Neuronal stem cell (in vitro differentiated cells): ENCODE data around the gene ERC1.
"Not testable (repeated sequence)": the region's sequence is repeated elsewhere in the genome, so short reads cannot be mapped to it uniquely, and the experiment has no call there.

Experiments
- DNase-seq: peaks from one replicate; pipeline ENCODE4 v3.0.0-alpha.2; 2013; ENCODE audit warnings: low spot score
- H2AFZ ChIP-seq: one replicate; pipeline ENCODE4 v1.6.1; 2013; ENCODE audit warnings: mild to moderate bottlenecking, low read length, inconsistent platforms
- H2AK5ac ChIP-seq: 2 replicates; pipeline ENCODE4 v1.6.1; 2013; ENCODE audit warnings: low read depth, mild to moderate bottlenecking, inconsistent platforms, low read length, moderate library complexity, mixed read lengths
- H2BK120ac ChIP-seq: 2 replicates; pipeline ENCODE4 v1.6.1; 2013; ENCODE audit warnings: low read depth, mild to moderate bottlenecking, inconsistent platforms, low read length, moderate library complexity, mixed read lengths
- H2BK12ac ChIP-seq: one replicate; pipeline ENCODE4 v1.6.1; 2013; ENCODE audit warnings: low read length, inconsistent platforms
- H2BK15ac ChIP-seq: 2 replicates; pipeline ENCODE4 v1.6.1; 2013; ENCODE audit warnings: mild to moderate bottlenecking, low read length, inconsistent platforms, mixed read lengths
- H2BK5ac ChIP-seq: one replicate; pipeline ENCODE4 v1.6.1; 2013; ENCODE audit warnings: inconsistent platforms, mild to moderate bottlenecking, low read length, moderate library complexity
- H3K14ac ChIP-seq: one replicate; pipeline ENCODE4 v1.6.1; 2013; ENCODE audit warnings: low read length, inconsistent platforms
- H3K18ac ChIP-seq: 2 replicates; pipeline ENCODE4 v1.6.1; 2013; ENCODE audit warnings: low read length, inconsistent platforms
- H3K23ac ChIP-seq: 2 replicates; pipeline ENCODE4 v1.6.1; 2013; ENCODE audit warnings: low read depth, mild to moderate bottlenecking, mixed read lengths, low read length, inconsistent platforms; ENCODE audit not compliant: poor library complexity
- H3K27ac ChIP-seq: replicated peaks from 3 replicates; pipeline ENCODE4 v1.5.1; 2013; ENCODE audit warnings: low read length, inconsistent platforms
- H3K27me3 ChIP-seq, 3 experiments: 2 replicates each; pipeline ENCODE4 v1.6.1; 2013; ENCODE audit warnings: low read length in 3 of 3, mild to moderate bottlenecking in 2 of 3, inconsistent platforms in 1 of 3, low read depth in 1 of 3, mixed read lengths in 1 of 3, moderate library complexity in 1 of 3; ENCODE audit not compliant: control insufficient read depth in 3 of 3, insufficient read depth in 3 of 3
- H3K36me3 ChIP-seq, 2 donors: replicated peaks in 1 of 2; 2 replicates each; pipeline ENCODE4 v1.6.1; 2013; ENCODE audit warnings: low read length in 2 of 2; ENCODE audit not compliant: control insufficient read depth in 2 of 2, insufficient read depth in 2 of 2
- H3K4ac ChIP-seq: 2 replicates; pipeline ENCODE4 v1.6.1; 2013; ENCODE audit warnings: inconsistent platforms, mild to moderate bottlenecking, low read length, moderate library complexity
- H3K4me1 ChIP-seq, 2 donors: 1 replicate in 1 of 2; 2 replicates in 1 of 2; pipeline ENCODE4 v1.6.1; 2013; ENCODE audit warnings: low read length in 2 of 2, low read depth in 1 of 2; ENCODE audit not compliant: control insufficient read depth in 2 of 2, insufficient read depth in 1 of 2
- H3K4me2 ChIP-seq: one replicate; pipeline ENCODE4 v1.6.1; 2013; ENCODE audit warnings: mild to moderate bottlenecking, low read length, inconsistent platforms; ENCODE audit not compliant: insufficient read depth, poor library complexity, severe bottlenecking
- H3K4me3 ChIP-seq, 2 donors: 2 replicates each; pipeline ENCODE4 v1.5.1; 2013; ENCODE audit warnings: low read length in 2 of 2, mild to moderate bottlenecking in 2 of 2, inconsistent platforms in 1 of 2, moderate library complexity in 1 of 2
- H3K79me1 ChIP-seq: one replicate; pipeline ENCODE4 v1.6.1; 2013; ENCODE audit warnings: low read depth, mild to moderate bottlenecking, inconsistent platforms, low read length, moderate library complexity
- H3K9ac ChIP-seq: one replicate; pipeline ENCODE4 v1.6.1; 2013; ENCODE audit warnings: mild to moderate bottlenecking, low read depth, low read length, inconsistent platforms; ENCODE audit not compliant: poor library complexity
- H3K9me3 ChIP-seq, 2 donors: replicated peaks in 1 of 2; 2 replicates each; pipeline versions ENCODE3 to v1.6.1; 2013; ENCODE audit warnings: low read length in 2 of 2, mild to moderate bottlenecking in 2 of 2, inconsistent platforms in 1 of 2, low read depth in 1 of 2, mixed read lengths in 1 of 2, moderate library complexity in 1 of 2; ENCODE audit not compliant: control insufficient read depth in 2 of 2, insufficient read depth in 1 of 2
- H4K8ac ChIP-seq: one replicate; pipeline ENCODE4 v1.6.1; 2013; ENCODE audit warnings: low read depth, mild to moderate bottlenecking, inconsistent platforms, low read length, moderate library complexity
- H4K91ac ChIP-seq: one replicate; pipeline ENCODE4 v1.6.1; 2013; ENCODE audit warnings: low read length, low read depth, mild to moderate bottlenecking, inconsistent platforms; ENCODE audit not compliant: poor library complexity
- WGBS, 2 donors: extraction: QIAGEN DNeasy Blood & Tissue Kit; methylation state at CpG; one replicate each; pipeline ENCODE4 v1.1.7; 2013; ENCODE audit warnings: missing lambda C conversion rate in 2 of 2, mixed read lengths in 1 of 2; ENCODE audit not compliant: insufficient read length in 2 of 2, insufficient replicate concordance in 1 of 2; ENCODE audit errors: extremely low coverage in 2 of 2; 5-methylcytosine and 5-hydroxymethylcytosine counted together

ERC1 gene

GRCh38 chr12:1051672-1052071, 60.6 kb downstream of the ERC1 start:
- H3K18ac ChIP-seq, H3K36me3 ChIP-seq, H3K23ac ChIP-seq, H2AFZ ChIP-seq, H2AK5ac ChIP-seq, H3K9me3 ChIP-seq, H3K9ac ChIP-seq, H2BK120ac ChIP-seq, H3K4me2 ChIP-seq, H2BK12ac ChIP-seq, H3K4me3 ChIP-seq, H2BK15ac ChIP-seq, H3K79me1 ChIP-seq, H3K4ac ChIP-seq, H3K27me3 ChIP-seq, H4K91ac ChIP-seq, H4K8ac ChIP-seq, H3K27ac ChIP-seq, H3K14ac ChIP-seq, DNase-seq, H2BK5ac ChIP-seq: not testable (repeated sequence)
- WGBS, 2 donors: no CpG with 5 or more reads among the region's 8 CpGs
- peaks cover 7 to 26% of the 10 kb centered on the region in 2 donors for H3K4me1 ChIP-seq

DNA sequence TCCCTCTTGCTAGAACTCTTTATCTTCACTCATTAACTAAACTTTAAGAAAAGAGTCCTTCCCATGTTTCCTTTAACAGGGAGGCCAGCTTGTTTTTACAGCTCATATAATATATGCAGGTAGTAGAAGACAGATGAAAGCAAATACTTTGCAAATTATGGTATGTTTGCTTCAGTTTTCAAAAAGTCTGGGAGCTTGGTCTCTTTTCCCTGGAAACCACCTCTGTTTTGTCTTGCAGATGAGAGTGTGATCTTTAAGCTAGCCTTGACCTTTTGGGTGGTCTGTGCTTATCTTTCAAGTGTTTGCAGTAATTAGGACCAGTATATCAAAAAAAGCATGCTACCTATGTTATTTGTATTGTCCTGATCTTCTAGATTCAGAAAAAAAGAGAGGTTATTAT, 62.7 kb downstream of the ERC1 start:
- H3K4me3 ChIP-seq: no peak overlapping the region
- no peak overlapping the region for H2AFZ ChIP-seq
- H3K9ac ChIP-seq: no peak overlapping the region
- no peak overlapping the region for H2BK5ac ChIP-seq
- no peak overlapping the region for H4K91ac ChIP-seq
- no peaks in the 10 kb centered on the region for H3K79me1 ChIP-seq
- H3K14ac ChIP-seq: no peak overlapping the region
- no peak overlapping the region for H2BK120ac ChIP-seq
- H3K23ac ChIP-seq: no peak overlapping the region
- no peak overlapping the region for H4K8ac ChIP-seq
- H3K36me3 ChIP-seq: no peaks in the 10 kb centered on the region
- no peak overlapping the region for H3K4me2 ChIP-seq
- H2BK15ac ChIP-seq: no peak overlapping the region
- H3K18ac ChIP-seq: no peak overlapping the region
- no peak overlapping the region for H3K27ac ChIP-seq
- no peak overlapping the region for H3K4ac ChIP-seq
- no peaks in the 10 kb centered on the region for H3K27me3 ChIP-seq
- no peak overlapping the region for H2BK12ac ChIP-seq
- H3K4me1 ChIP-seq: peaks cover 7 to 26% of the 10 kb centered on the region in 2 donors
- DNase-seq: no peak
- H2AK5ac ChIP-seq: no peak overlapping the region
- peaks cover 0 to 6% of the 10 kb centered on the region in 2 donors for H3K9me3 ChIP-seq

GRCh38 chr12:1054117-1054870, 63.3 kb downstream of the ERC1 start:
- Histone ChIP-seq H3K27me3 (no peaks in the 10 kb centered on the region), H3K9ac (no peak overlapping the region), H3K36me3 (no peaks in the 10 kb centered on the region), H3K4me1 (peaks cover 7 to 26% of the 10 kb centered on the region in 2 donors), H3K4me2 (no peak overlapping the region), H2AFZ (no peak overlapping the region), H3K23ac (no peak overlapping the region), H3K4me3 (no peak overlapping the region), H2AK5ac (no peak overlapping the region), H4K91ac (no peak overlapping the region), H2BK120ac (no peak overlapping the region), H2BK12ac (no peak overlapping the region), H3K27ac (no peak overlapping the region), H4K8ac (no peak overlapping the region), H3K4ac (no peak overlapping the region), H3K14ac (no peak overlapping the region), H2BK5ac (no peak overlapping the region), H3K9me3 (peaks cover 0 to 6% of the 10 kb centered on the region in 2 donors), H3K79me1 (no peaks in the 10 kb centered on the region), H2BK15ac (no peak overlapping the region), H3K18ac (no peak overlapping the region)
- WGBS, 2 donors: no CpG with 5 or more reads among the region's 6 CpGs
- peak; percentile 11 for DNase-seq

- Histone ChIP-seq H2BK120ac (no peak overlapping the region), H3K4me3 (no peak overlapping the region), H3K4ac (no peak overlapping the region), H2BK5ac (no peak overlapping the region), H3K36me3 (no peaks in the 10 kb centered on the region), H3K18ac (no peak overlapping the region), H2AFZ (no peak overlapping the region), H3K4me1 (peaks cover 5 to 26% of the 10 kb centered on the region in 2 donors), H3K9ac (no peak overlapping the region), H2BK12ac (no peak overlapping the region), H2BK15ac (no peak overlapping the region), H4K91ac (no peak overlapping the region), H3K23ac (no peak overlapping the region), H3K9me3 (peaks cover 0 to 12% of the 10 kb centered on the region in 2 donors), H3K4me2 (no peak overlapping the region), H3K27me3 (no peaks in the 10 kb centered on the region), H3K27ac (no peak overlapping the region), H3K79me1 (no peaks in the 10 kb centered on the region), H4K8ac (no peak overlapping the region), H3K14ac (no peak overlapping the region), H2AK5ac (no peak overlapping the region)
- no peak for DNase-seq
- no CpG with 5 or more reads among the region's 4 CpGs for WGBS, 2 donors
These were observed 65.4 kb downstream of the ERC1 start for GRCh38 chr12:1056390-1056789.
